ENCODE data around the gene IL6.
"Not testable (repeated sequence)": the region's sequence is repeated elsewhere in the genome, so short reads cannot be mapped to it uniquely, and the experiment has no call there.

The IL6 gene

DNA sequence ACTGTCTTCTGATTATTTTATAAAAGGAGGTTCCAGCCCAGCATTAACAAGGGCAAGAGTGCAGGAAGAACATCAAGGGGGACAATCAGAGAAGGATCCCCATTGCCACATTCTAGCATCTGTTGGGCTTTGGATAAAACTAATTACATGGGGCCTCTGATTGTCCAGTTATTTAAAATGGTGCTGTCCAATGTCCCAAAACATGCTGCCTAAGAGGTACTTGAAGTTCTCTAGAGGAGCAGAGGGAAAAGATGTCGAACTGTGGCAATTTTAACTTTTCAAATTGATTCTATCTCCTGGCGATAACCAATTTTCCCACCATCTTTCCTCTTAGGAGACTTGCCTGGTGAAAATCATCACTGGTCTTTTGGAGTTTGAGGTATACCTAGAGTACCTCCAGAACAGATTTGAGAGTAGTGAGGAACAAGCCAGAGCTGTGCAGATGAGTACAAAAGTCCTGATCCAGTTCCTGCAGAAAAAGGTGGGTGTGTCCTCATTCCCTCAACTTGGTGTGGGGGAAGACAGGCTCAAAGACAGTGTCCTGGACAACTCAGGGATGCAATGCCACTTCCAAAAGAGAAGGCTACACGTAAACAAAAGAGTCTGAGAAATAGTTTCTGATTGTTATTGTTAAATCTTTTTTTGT lies 2.3 kb downstream of the IL6 start:
- no peak for DNase-seq

GRCh38 chr7:22730066-22730710 lies 3.2 kb downstream of the IL6 start:
- no peak for DNase-seq

DNA sequence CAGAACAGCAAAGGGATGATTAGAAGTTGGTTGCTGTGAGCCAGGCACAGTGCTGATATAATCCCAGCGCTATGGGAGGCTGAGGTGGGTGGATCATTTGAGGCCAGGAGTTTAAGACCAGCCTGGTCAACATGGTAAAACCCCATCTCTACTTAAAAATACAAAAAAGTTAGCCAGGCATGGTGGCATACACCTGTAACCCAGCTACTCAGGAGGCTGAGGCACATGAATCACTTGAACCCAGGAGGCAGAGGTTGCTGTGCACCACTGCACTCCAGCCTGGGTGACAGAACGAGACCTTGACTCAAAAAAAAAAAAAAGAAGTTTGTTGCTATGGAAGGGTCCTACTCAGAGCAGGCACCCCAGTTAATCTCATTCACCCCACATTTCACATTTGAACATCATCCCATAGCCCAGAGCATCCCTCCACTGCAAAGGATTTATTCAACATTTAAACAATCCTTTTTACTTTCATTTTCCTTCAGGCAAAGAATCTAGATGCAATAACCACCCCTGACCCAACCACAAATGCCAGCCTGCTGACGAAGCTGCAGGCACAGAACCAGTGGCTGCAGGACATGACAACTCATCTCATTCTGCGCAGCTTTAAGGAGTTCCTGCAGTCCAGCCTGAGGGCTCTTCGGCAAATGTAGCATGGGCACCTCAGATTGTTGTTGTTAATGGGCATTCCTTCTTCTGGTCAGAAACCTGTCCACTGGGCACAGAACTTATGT lies 4.1 kb downstream of the IL6 start:
- DNase-seq, result no peak

DNA sequence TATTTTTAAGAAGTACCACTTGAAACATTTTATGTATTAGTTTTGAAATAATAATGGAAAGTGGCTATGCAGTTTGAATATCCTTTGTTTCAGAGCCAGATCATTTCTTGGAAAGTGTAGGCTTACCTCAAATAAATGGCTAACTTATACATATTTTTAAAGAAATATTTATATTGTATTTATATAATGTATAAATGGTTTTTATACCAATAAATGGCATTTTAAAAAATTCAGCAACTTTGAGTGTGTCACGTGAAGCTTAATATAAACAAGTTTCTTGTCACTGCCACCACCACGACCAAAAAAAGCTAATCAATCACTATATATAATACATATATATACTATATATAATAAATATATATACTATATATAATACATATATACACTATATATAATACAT lies 4.8 kb downstream of the IL6 start:
- DNase-seq, result no peak

- DNase-seq, result no peak
Measured at GRCh38 chr7:22732556-22733126, 5.6 kb downstream of the IL6 start.

GRCh38 chr7:22733761-22734160 lies 6.8 kb downstream of the IL6 start:
- no peak for DNase-seq

DNA sequence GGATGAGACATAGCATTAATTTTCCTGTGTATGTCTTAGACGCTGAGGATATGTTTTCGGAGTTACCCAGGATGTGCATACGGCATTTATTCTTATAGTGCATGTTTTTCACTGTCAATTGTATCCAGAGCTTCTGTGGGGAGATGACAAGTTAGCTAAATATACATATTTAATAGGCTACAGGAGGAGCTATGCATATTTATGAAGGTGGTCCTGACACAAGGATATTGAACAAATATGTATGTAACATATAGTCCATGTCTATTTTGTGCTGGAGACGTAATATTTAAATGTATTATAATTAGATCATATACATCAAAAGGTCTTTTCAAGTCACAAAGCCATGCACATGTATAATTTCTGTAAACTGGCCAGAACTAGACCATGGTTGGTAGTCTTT lies 16.0 kb downstream of the IL6 start:
- DNase-seq, result no peak

- DNase-seq, result no peak
Measured at GRCh38 chr7:22751341-22751740, 24.3 kb downstream of the IL6 start.

DNA sequence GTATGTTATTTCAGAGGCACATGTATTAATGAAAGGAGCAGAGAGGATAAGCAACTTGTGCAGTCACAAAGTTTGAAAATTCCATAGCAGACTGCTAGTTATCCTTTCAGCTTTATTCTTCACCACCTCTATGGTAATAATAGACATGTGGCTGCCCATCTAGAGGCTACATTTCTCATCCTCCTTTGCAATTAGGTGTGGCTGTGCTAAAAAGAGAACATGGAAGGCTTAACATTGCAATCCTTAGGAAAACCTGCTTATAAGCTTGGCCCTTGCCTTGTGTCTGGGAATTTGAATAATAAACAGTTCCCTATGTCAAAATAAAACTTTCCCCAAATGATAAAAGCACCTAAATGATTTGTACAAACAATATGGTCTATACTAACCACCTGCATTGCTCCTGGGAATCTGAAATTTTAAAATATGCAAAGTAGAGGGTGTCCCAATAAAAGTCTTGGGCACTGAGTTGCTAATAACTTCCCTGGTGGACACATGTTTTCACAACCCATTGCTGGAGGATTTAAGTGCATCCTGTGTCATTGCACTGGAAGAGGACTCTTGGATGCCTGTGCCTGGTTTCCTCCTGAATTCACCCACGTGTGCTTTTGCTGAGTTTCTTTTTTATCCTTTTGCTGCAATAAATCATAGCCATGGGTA lies 30.5 kb downstream of the IL6 start:
- no peak for DNase-seq

DNA sequence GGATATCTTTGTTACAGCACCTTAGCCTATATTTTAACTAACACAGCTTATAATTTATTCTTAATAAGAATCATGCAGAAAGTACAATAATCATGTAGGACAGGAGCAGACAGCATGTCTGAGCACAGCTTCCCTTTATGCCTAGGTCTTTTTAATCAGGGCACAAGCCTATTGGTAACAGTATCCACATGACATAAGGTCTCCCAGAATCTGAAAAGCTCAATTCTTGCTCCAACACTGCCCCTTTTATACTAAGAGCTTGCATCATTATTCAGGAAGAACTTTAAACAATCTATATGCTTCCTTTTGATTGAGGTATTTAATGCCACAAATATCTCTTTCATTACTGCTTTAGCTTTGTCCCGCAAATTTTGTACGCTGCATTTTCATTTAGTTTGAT lies 31.6 kb downstream of the IL6 start:
- DNase-seq, result no peak

DNA sequence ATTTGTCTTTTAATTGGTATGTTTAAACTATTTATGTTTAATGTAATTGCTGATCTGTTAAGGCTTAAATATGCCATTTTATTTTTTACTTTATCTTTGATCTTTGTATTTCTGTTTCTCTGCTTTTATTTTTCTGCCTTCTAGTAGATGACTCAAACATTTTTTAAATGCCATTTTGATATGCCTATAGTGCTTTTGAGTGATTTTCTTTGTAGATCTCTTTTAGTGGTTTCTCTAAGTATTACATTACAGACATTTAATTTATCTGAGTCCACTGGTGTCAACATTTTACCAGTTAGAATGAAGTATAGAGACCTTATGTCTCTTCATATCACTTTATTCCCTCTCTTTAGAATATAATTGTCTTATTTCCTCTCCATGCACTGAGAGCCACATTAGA lies 32.7 kb downstream of the IL6 start:
- DNase-seq, result no peak

GRCh38 chr7:22762866-22763265 lies 35.9 kb downstream of the IL6 start:
- no peak for DNase-seq

DNA sequence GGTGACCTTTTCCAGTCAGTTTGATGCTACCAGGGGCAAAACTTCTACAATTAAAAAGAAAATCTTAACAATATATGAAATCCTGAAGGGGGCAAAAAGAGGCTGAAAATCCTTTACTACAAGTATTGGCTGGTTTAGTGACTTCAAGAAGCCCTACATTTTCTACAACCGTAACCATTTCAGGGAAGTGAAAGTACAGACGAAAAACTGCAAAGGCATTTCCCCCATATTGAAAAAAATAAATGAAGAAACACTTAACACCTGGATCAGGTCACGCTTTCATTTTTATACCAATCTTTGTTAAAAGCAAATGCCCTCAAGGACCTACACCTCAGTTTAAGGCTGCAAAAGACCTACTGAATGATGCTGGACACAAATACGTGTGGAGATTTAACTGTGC lies 38.6 kb downstream of the IL6 start:
- DNase-seq, result no peak

- no peak for DNase-seq
Measured at GRCh38 chr7:22771194-22771871, 44.3 kb downstream of the IL6 start.

- DNase-seq, result no peak
Measured at GRCh38 chr7:22771872-22772228, 44.9 kb downstream of the IL6 start.

GRCh38 chr7:22772885-22773284 lies 45.9 kb downstream of the IL6 start:
- no peak for DNase-seq

GRCh38 chr7:22776964-22777363 lies 50.0 kb downstream of the IL6 start:
- no peak for DNase-seq

DNA sequence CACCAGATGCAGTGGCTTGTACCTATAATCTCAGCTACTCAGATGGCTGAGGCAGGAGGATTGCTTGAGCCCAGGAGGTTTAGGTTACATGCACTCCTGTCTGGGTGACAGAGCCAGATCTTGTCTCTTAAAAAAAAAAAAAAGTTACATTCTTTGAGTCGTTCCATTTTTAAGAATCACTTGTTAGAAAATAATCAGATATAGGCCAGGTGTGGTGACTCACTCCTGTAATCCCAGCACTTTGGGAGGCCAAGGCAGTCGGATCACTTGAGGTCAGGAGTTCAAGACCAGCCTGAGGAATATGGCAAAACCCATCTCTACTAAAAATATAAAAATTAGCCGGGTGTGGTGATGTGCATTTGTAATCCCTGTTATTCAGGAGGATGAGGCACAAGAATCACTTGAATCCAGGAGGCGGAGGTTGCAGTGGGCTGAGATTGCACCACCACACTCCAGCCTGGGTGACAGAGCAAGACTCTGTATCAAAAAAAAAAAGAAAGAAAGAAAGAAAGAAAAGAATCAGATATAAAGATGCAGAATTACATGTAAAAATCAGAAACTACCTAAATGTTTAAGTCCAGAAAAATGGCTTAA lies 52.8 kb downstream of the IL6 start:
- not testable (repeated sequence) for DNase-seq

DNA sequence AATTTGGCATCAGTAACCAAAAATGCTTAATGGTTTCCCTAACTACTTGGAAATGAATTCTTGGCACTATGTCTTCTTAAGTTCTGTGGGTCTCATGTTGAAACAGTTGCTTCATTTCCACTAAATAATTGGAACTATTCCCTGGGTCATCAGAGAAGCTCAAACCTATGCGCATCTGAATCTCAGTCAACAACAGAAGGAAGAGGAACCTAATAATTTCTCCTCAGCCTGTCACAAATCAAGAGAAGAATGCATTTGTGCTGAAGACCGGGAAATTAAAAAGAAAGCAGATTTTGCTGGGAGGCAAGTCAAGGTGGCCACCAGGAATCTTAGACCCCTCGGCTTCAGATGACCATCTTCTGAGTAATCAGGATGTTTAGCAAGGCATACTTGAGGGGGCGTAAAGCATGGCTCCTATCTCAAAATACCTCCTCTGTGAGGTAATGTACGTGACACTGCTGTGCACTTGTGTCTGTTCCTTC lies 54.3 kb downstream of the IL6 start:
- DNase-seq, result no peak
